Peyer's patch (tissue), 4 donors: ENCODE results near the gene PSMA3. TPM values are rescaled to one million over a fixed set of nuclear protein-coding genes. Genes with fewer than 3 reads are reported as not detected.

ENCODE experiments used
- DNase-seq, 3 donors: peaks; one replicate each; pipeline ENCODE4 v3.0.0-alpha.2; 2017 to 2019
- H3K27ac ChIP-seq, 4 donors: fragments of 200-600 bp; sonication (generic); one replicate each; pipeline ENCODE4 v1.5.1; 2016 to 2019
- H3K27me3 ChIP-seq, 2 donors: fragments of 200-600 bp; sonication (generic); one replicate each; pipeline ENCODE4 v1.5.1; 2019
- H3K36me3 ChIP-seq, 3 donors: fragments of 200-600 bp; sonication (generic); one replicate each; pipeline ENCODE4 v1.5.1; 2016 to 2019
- H3K4me1 ChIP-seq, 4 donors: fragments of 200-600 bp; sonication (generic); one replicate each; pipeline ENCODE4 v1.5.1; 2016 to 2019
- H3K4me3 ChIP-seq, 4 donors: fragments of 200-600 bp; sonication (generic); 1 replicate in 3 of 4; 2 replicates in 1 of 4; pipeline ENCODE4 v1.5.1; 2016 to 2019; ENCODE audit warnings: mild to moderate bottlenecking in 1 of 4
- H3K9me3 ChIP-seq, 4 donors: fragments of 200-600 bp; sonication (generic); one replicate each; pipeline ENCODE4 v1.5.1; 2016 to 2019; ENCODE audit warnings: mild to moderate bottlenecking in 1 of 4
- POLR2A ChIP-seq, 2 donors: fragments of 450-650 bp; IDR thresholded peaks; one replicate each; pipeline ENCODE4 v1.5.1; 2017; ENCODE audit warnings: antibody characterized with exemption in 2 of 2, mild to moderate bottlenecking in 2 of 2, moderate library complexity in 2 of 2
- total RNA-seq, 4 donors: library from RNA; depleted of rRNA; stranded (reverse); fragments of >200 nt; gene quantifications; one replicate each; pipeline ENCODE4 v1.1.0, GENCODE V29; 2016
- TF ChIP-seq, protein P1 (sequence below), 6 experiments: fragments of 450-650 bp in 4 of 6; fragments of 200-600 bp in 2 of 6; sonication (generic) in 1 of 6; IDR thresholded peaks; one replicate each; pipeline ENCODE4 v1.5.1; 2017 to 2019; ENCODE audit warnings: antibody characterized with exemption in 6 of 6, mild to moderate bottlenecking in 3 of 6, moderate library complexity in 1 of 6

PSMA3 gene
- total RNA-seq, 4 donors from 2014 or later, result 78.5 to 199 (median 112) TPM

DNA sequence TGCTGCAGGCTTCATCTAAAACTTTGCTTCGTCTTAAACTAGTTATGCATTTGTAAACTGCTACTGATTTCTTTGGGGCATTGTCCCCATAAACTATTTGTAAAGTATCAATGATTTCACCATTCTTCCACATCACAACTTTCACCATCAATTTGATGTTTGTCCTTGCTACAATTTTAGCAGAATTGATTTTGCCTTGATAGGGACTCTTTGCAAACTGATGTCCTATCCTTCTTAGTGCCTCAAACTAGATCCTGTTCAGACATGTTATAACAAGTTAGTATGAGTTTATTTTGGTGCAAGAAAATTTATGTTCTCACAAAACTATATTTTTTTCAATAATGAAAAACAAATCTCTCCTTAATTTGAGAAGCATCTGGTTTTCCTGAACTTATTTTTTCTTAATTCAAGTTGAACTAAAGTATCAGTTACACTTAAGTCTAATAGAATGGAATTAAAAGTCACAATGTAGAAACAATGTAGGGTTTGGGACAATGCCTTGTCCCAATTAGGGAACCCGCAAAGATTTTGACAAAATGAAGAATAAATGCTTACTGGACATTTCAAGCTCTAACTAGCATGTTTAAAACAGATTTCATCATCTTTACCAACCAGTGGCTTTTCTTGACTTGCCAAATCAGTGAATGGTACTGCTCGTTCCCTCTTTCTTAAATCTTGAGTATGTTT, 43.6 kb downstream of the PSMA3 start:
- Histone ChIP-seq H3K9me3 (no peaks in the 10 kb centered on the region), H3K27me3 (no peaks in the 10 kb centered on the region), H3K4me3 (no peak overlapping the region), H3K27ac (no peak overlapping the region), H3K4me1 (no peaks in the 10 kb centered on the region), H3K36me3 (peaks cover 0 to 94% (median 0%) of the 10 kb centered on the region in 3 donors)
- no peak for DNase-seq
- TF ChIP-seq POLR2A (IDR thresholded peaks at IDR 0.05), result no peak
- TF ChIP-seq, protein P1, sequence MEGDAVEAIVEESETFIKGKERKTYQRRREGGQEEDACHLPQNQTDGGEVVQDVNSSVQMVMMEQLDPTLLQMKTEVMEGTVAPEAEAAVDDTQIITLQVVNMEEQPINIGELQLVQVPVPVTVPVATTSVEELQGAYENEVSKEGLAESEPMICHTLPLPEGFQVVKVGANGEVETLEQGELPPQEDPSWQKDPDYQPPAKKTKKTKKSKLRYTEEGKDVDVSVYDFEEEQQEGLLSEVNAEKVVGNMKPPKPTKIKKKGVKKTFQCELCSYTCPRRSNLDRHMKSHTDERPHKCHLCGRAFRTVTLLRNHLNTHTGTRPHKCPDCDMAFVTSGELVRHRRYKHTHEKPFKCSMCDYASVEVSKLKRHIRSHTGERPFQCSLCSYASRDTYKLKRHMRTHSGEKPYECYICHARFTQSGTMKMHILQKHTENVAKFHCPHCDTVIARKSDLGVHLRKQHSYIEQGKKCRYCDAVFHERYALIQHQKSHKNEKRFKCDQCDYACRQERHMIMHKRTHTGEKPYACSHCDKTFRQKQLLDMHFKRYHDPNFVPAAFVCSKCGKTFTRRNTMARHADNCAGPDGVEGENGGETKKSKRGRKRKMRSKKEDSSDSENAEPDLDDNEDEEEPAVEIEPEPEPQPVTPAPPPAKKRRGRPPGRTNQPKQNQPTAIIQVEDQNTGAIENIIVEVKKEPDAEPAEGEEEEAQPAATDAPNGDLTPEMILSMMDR (IDR thresholded peaks at IDR 0.05), result no peak

DNA sequence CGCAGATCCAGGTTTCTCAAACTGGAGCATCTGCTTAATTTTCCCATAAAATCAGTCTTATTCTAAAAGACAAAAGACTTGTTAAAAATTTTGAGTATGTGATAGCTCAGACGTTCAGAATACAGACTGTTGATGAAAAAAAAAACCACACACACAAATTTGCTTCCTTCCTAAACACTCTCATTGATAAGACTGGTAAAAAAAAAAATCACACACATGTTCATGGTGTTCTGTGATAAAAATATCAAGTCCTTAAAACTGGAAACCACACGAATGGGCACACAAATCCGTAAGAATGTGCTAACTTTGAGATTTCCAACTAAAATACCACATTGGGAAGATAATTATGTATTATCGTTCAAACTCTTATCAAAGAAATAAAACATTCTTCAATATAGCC, 47.0 kb downstream of the PSMA3 start:
- Histone ChIP-seq H3K27ac (no peak overlapping the region), H3K36me3 (peaks cover 0 to 88% (median 0%) of the 10 kb centered on the region in 3 donors), H3K4me1 (peaks cover 0 to 2% (median 0%) of the 10 kb centered on the region in 4 donors), H3K4me3 (no peak overlapping the region), H3K9me3 (no peaks in the 10 kb centered on the region), H3K27me3 (no peaks in the 10 kb centered on the region)
- DNase-seq, result no peak
- no peak for TF ChIP-seq POLR2A (IDR thresholded peaks at IDR 0.05)
- TF ChIP-seq, protein P1 (IDR thresholded peaks at IDR 0.05), result no peak

DNA sequence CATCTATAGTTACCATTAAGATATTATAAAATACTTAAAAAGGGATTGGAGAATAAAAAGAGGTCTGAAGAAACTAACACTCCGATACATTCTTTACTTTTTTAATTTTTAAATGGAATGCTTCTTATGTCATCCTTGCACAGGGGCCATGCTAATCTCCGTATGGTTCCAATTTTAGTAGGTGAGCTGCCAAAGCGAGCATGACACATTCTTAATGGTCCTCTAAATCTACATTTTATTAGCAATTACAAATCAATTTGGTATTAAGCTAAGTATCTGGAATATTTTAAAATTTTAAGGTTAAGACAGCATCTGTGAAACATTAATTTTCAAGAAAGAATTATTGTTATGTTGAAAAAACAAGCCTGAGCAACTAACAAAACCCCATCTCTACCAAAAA, 47.5 kb downstream of the PSMA3 start:
- Histone ChIP-seq H3K9me3 (no peaks in the 10 kb centered on the region), H3K36me3 (peaks cover 0 to 82% (median 0%) of the 10 kb centered on the region in 3 donors), H3K4me3 (no peak overlapping the region), H3K4me1 (peaks cover 0 to 5% (median 0%) of the 10 kb centered on the region in 4 donors), H3K27me3 (no peaks in the 10 kb centered on the region), H3K27ac (no peak overlapping the region)
- TF ChIP-seq POLR2A (IDR thresholded peaks at IDR 0.05), result no peak
- TF ChIP-seq, protein P1 (IDR thresholded peaks at IDR 0.05), result no peak
- DNase-seq, result no peak

DNA sequence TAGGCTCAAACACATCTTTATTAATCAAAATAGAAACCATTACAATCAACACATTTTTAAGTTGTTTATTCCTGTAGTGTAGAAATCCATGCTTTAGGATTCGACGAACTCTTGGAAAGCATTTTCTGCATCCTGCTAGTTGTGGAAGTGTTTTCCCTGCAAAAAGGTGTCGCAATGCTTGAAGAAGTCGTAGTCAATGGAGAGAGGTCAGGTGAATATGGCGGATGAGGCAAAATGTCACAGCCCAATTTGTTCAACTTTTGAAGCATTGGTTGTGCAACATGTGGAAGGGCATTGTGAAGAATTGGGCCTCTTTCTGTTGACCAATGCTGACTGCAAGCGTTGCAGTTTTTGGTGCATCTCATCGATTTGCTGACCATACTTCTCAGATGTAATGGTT, 49.6 kb downstream of the PSMA3 start:
- H3K27me3 ChIP-seq, result no peaks in the 10 kb centered on the region
- H3K9me3 ChIP-seq, result no peaks in the 10 kb centered on the region
- TF ChIP-seq, protein P1 (IDR thresholded peaks at IDR 0.05), result no peak
- no peak for TF ChIP-seq POLR2A (IDR thresholded peaks at IDR 0.05)
- H3K36me3 ChIP-seq, result peaks cover 0 to 62% (median 0%) of the 10 kb centered on the region in 3 donors
- DNase-seq, result no peak
- peaks cover 0 to 5% (median 0%) of the 10 kb centered on the region in 4 donors for H3K4me1 ChIP-seq
- no peak overlapping the region for H3K27ac ChIP-seq
- H3K4me3 ChIP-seq, result no peak overlapping the region

DNA sequence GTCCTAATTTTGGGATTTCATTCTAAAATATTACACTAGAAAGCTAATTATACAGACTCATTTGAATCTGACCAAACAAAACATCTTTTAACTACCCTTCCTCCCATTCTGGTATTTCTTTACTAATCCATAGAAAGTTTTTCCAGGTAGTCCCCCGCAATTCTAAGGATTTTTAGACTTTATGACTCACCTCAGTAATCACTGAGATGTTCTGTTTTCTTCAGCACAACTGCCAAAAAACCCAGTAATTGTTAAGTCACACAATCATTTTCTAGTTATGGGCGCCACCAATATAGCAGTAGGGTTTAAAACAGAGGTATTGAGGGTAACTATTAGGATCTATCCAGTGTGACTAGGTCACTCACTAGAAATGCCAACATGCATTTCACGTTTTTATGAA, 52.1 kb downstream of the PSMA3 start:
- H3K27ac ChIP-seq, result peak overlapping the region; percentile 92 to 98 (median 94)
- TF ChIP-seq, protein P1 (IDR thresholded peaks at IDR 0.05), result no peak
- no peak for TF ChIP-seq POLR2A (IDR thresholded peaks at IDR 0.05)
- no peaks in the 10 kb centered on the region for H3K27me3 ChIP-seq
- no peaks in the 10 kb centered on the region for H3K9me3 ChIP-seq
- H3K4me1 ChIP-seq, result peaks cover 0 to 11% (median 0%) of the 10 kb centered on the region in 4 donors
- DNase-seq, result no peak
- peak overlapping the region in 3 of 4 donors; percentile 68 to 86 (median 85) for H3K4me3 ChIP-seq
- peaks cover 0 to 40% (median 0%) of the 10 kb centered on the region in 3 donors for H3K36me3 ChIP-seq
